Central memory CD8-positive, alpha-beta T cell (primary cell): ENCODE measurements around the gene ADI1.
"Not testable (repeated sequence)": the region's sequence is repeated elsewhere in the genome, so short reads cannot be mapped to it uniquely, and the experiment has no call there.

ENCODE experiments used
- ATAC-seq: fragments of 150-1000 bp; cut with Tn5 transposase; replicated peaks from 2 replicates; pipeline ENCODE4 v1.10.0; 2022; ENCODE audit warnings: mild to moderate bottlenecking, moderate FRiP score, moderate number of reproducible peaks; ENCODE audit not compliant: poor library complexity, severe bottlenecking; ENCODE audit errors: extremely low read depth
- DNase-seq, 2 donors: peaks; one replicate each; pipeline ENCODE4 v3.0.0; 2021; ENCODE audit warnings: low spot score in 2 of 2
- H3K27ac Mint-ChIP-seq: one replicate; pipeline ENCODE4 v1.8.0; 2022; ENCODE audit warnings: low read depth, mild to moderate bottlenecking, moderate library complexity, mixed read lengths
- H3K27me3 Mint-ChIP-seq: one replicate; pipeline ENCODE4 v1.8.0; 2022; ENCODE audit warnings: mixed read lengths
- H3K36me3 Mint-ChIP-seq: one replicate; pipeline ENCODE4 v1.8.0; 2022; ENCODE audit warnings: mild to moderate bottlenecking, moderate library complexity, mixed read lengths; ENCODE audit not compliant: insufficient read depth
- H3K4me1 Mint-ChIP-seq: one replicate; pipeline ENCODE4 v1.8.0; 2022; ENCODE audit warnings: mixed read lengths
- H3K4me3 Mint-ChIP-seq: one replicate; pipeline ENCODE4 v1.8.0; 2022; ENCODE audit warnings: mild to moderate bottlenecking, moderate library complexity, mixed read lengths
- H3K9me3 Mint-ChIP-seq: one replicate; pipeline ENCODE4 v1.8.0; 2022; ENCODE audit warnings: mixed read lengths

ADI1 gene

GRCh38 chr2:3522961-3523421, 3.7 kb upstream of the ADI1 start:
- H3K27ac Mint-ChIP-seq: no peak overlapping the region
- H3K27me3 Mint-ChIP-seq: no peaks in the 10 kb centered on the region
- H3K4me3 Mint-ChIP-seq: no peak overlapping the region
- no peaks in the 10 kb centered on the region for H3K9me3 Mint-ChIP-seq
- peaks cover 20% of the 10 kb centered on the region for H3K36me3 Mint-ChIP-seq
- H3K4me1 Mint-ChIP-seq: peaks cover 25% of the 10 kb centered on the region
- DNase-seq (no peak), ATAC-seq (no peak)

DNA sequence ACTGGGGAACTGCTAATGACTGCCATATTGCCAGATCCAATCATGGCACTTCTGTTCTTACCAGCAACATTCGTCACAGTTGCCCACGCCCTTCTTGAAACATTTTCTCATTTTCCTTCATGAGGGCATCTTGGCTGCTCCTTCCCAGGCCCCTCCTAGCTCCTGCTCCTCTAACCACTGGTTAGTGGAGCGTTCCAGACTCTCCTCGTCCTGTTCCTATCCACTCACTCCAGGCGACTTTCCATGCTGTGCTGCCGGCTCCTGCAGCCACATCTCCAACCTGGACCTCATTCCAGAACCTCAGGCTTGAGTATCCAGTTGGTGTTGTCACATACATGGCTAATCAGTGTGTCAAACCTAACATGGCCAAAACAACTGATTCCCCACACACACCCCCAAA, 1.3 kb upstream of the ADI1 start:
- Mint-ChIP-seq H3K4me1 (peaks cover 25% of the 10 kb centered on the region), H3K9me3 (peaks cover 4% of the 10 kb centered on the region), H3K27ac (no peak overlapping the region), H3K4me3 (peak overlapping the region; percentile 87), H3K36me3 (peaks cover 26% of the 10 kb centered on the region), H3K27me3 (no peaks in the 10 kb centered on the region)
- no peak for ATAC-seq
- DNase-seq: no peak

DNA sequence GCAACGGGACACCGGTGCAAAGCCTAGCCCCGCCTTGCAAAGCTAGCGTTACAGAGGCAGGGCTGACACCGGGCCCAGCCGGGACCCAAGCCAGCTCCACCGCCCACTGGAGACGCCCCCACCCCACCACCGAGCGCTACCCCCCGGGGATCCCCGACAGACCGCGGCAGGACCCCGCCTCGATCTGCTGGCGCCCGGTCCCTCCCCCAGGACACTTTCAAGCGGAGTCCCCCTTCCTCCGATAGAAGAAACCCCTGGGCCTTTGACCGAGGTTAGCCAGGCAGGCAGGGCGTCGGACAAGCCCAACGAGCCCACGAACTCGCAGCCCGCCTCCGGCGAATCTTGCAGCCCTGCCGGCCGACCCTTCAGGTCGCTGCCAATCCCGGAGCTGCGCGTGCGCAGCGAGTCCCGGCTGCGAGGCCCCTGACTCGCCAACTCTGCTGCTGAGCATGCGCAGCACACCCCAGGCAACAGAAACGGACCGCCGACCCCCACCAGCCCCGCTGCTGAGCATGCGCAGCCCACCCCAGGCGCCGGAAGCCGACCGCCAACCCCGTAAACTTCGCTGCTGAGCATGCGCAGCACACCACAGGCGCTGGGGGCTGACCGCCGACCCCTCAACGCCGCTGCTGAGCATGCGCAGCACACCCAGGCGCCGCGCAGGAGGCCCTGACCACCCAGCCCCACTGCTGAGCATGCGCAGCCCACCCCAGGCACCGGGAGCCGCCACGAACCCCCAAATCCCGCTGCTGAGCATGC, 656 bp downstream of the ADI1 start:
- Mint-ChIP-seq H3K36me3 (peaks cover 26% of the 10 kb centered on the region), H3K27ac (peak overlapping the region; percentile 94), H3K4me3 (peak overlapping the region; percentile 87), H3K27me3 (no peaks in the 10 kb centered on the region), H3K9me3 (peaks cover 7% of the 10 kb centered on the region), H3K4me1 (peaks cover 25% of the 10 kb centered on the region)
- peak; percentile 96 to 97 for DNase-seq
- ATAC-seq: peak; percentile 79

- peaks cover 25% of the 10 kb centered on the region for H3K4me1 Mint-ChIP-seq
- ATAC-seq: no peak
Measured at GRCh38 chr2:3517948-3518495, 1.3 kb downstream of the ADI1 start.

GRCh38 chr2:3516831-3517230, 2.5 kb downstream of the ADI1 start:
- DNase-seq (no peak), ATAC-seq (no peak)
- Mint-ChIP-seq H3K27ac (no peak overlapping the region), H3K4me1 (peaks cover 22% of the 10 kb centered on the region), H3K4me3 (no peak overlapping the region), H3K27me3 (no peaks in the 10 kb centered on the region), H3K36me3 (peaks cover 31% of the 10 kb centered on the region), H3K9me3 (peaks cover 7% of the 10 kb centered on the region)

More at GRCh38 chr2:3517948-3518495, 1.3 kb downstream of the ADI1 start:
- no peak for DNase-seq
- Mint-ChIP-seq H3K36me3 (peaks cover 26% of the 10 kb centered on the region), H3K9me3 (peaks cover 7% of the 10 kb centered on the region), H3K27ac (peak overlapping the region; percentile 94), H3K27me3 (no peaks in the 10 kb centered on the region), H3K4me3 (peak overlapping the region; percentile 87)

DNA sequence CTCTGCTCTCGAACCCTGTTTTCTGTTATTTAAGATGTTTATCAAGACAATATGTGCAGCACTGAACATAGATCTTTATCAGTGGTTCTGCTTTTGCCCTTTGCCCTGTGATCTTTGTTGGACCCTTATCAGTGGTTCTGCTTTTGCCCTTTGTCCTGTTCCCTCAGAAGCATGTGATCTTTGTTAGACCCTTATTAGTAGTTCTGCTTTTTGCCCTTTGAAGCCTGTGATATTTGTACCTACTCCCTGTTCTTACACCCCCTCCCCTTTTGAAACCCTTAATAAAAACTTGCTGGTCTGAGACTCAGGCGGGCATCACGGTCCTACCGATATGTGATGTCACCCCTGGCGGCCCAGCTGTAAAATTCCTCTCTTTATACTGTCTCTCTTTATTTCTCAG, 3.9 kb downstream of the ADI1 start:
- Mint-ChIP-seq H3K36me3 (peaks cover 29% of the 10 kb centered on the region), H3K9me3 (peaks cover 12% of the 10 kb centered on the region)
- H3K27me3 Mint-ChIP-seq, H3K27ac Mint-ChIP-seq, ATAC-seq, H3K4me1 Mint-ChIP-seq, DNase-seq, H3K4me3 Mint-ChIP-seq: not testable (repeated sequence)

GRCh38 chr2:3513026-3513810, 6.1 kb downstream of the ADI1 start:
- Mint-ChIP-seq H3K9me3 (peaks cover 12% of the 10 kb centered on the region), H3K4me1 (no peaks in the 10 kb centered on the region), H3K27me3 (no peaks in the 10 kb centered on the region), H3K4me3 (no peak overlapping the region), H3K36me3 (peaks cover 16% of the 10 kb centered on the region), H3K27ac (no peak overlapping the region)
- DNase-seq (no peak), ATAC-seq (no peak)

- Mint-ChIP-seq H3K4me3 (no peak overlapping the region), H3K27me3 (no peaks in the 10 kb centered on the region), H3K4me1 (no peaks in the 10 kb centered on the region)
Measured at GRCh38 chr2:3512086-3512485, 7.2 kb downstream of the ADI1 start.

DNA sequence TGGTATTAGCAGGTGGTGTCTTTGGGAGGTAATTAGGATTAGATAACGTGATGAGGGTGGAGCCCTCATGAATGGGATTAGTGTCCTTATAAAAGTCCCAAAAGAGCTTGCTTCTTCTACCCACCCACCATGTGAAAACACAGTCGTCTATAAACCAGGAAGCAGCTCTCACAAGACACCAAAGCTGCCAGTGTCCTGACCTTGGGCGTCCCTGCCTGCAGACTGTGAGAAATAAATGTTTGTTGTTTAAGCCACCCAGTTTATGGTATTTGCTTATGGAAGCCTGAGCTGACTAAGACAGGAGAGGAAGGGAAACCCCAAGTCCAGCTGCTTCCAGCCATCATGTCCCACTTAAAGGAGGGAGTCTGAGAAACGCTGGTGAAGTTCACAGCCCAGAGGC, 13.6 kb downstream of the ADI1 start:
- Mint-ChIP-seq H3K27ac (no peak overlapping the region), H3K27me3 (no peaks in the 10 kb centered on the region), H3K9me3 (no peaks in the 10 kb centered on the region), H3K36me3 (peaks cover 9% of the 10 kb centered on the region), H3K4me1 (no peaks in the 10 kb centered on the region), H3K4me3 (no peak overlapping the region)
- ATAC-seq (no peak), DNase-seq (no peak)

More at GRCh38 chr2:3512086-3512485, 7.2 kb downstream of the ADI1 start:
- Mint-ChIP-seq H3K27ac (no peak overlapping the region), H3K9me3 (peaks cover 12% of the 10 kb centered on the region), H3K36me3 (peaks cover 13% of the 10 kb centered on the region)
- DNase-seq (no peak), ATAC-seq (no peak)

GRCh38 chr2:3504741-3505140, 14.6 kb downstream of the ADI1 start:
- no peak overlapping the region for H3K4me3 Mint-ChIP-seq
- H3K27me3 Mint-ChIP-seq: no peaks in the 10 kb centered on the region
- H3K27ac Mint-ChIP-seq: no peak overlapping the region
- ATAC-seq (no peak), DNase-seq (no peak)
- peaks cover 7% of the 10 kb centered on the region for H3K36me3 Mint-ChIP-seq
- no peaks in the 10 kb centered on the region for H3K9me3 Mint-ChIP-seq
- H3K4me1 Mint-ChIP-seq: no peaks in the 10 kb centered on the region

GRCh38 chr2:3503483-3503882, 15.8 kb downstream of the ADI1 start:
- no peak for DNase-seq
- Mint-ChIP-seq H3K9me3 (no peaks in the 10 kb centered on the region), H3K27me3 (no peaks in the 10 kb centered on the region), H3K4me1 (no peaks in the 10 kb centered on the region), H3K4me3 (no peak overlapping the region), H3K36me3 (peaks cover 14% of the 10 kb centered on the region), H3K27ac (no peak overlapping the region)
- ATAC-seq: no peak

- ATAC-seq (no peak), DNase-seq (no peak)
- Mint-ChIP-seq H3K27ac (no peak overlapping the region), H3K9me3 (no peaks in the 10 kb centered on the region), H3K36me3 (peaks cover 16% of the 10 kb centered on the region), H3K4me3 (no peak overlapping the region), H3K27me3 (no peaks in the 10 kb centered on the region), H3K4me1 (no peaks in the 10 kb centered on the region)
Measured at GRCh38 chr2:3503046-3503445, 16.3 kb downstream of the ADI1 start.
